ENCODE measurements around the gene FBXO9.

- TF ChIP-seq CTCF (IDR thresholded peaks at IDR 0.05) (no peak), EZH2 (IDR thresholded peaks at IDR 0.05) (no peak), EZH2phosphoT487 (IDR thresholded peaks at IDR 0.05) (no peak)
Measured at GRCh38 chr6:53029257-53029656, 35.9 kb upstream of the FBXO9 start.

Measured in neural progenitor cell (in vitro differentiated cells).